B cell (primary cell): ENCODE data around the gene TRIM27. TPM values are rescaled to one million over a fixed set of nuclear protein-coding genes. Genes with fewer than 3 reads are reported as not detected.
A peak's percentile ranks its signal among the peaks of the same experiment; 100 is the strongest.

Experiments used
- ATAC-seq: fragments of 200-7000 bp; cut with Tn5 transposase; one replicate; pipeline ENCODE4 v1.10.0; 2021; ENCODE audit warnings: low read depth, mild to moderate bottlenecking, moderate number of reproducible peaks, moderate library complexity
- CTCF ChIA-PET: fragments of 350-600 bp; sonication (Branson Sonifier 250); formaldehyde crosslinking; loops from one replicate; lab custom pipeline; 2021; ENCODE audit warnings: antibody characterized with exemption, inconsistent platforms; lab: Charles Lee
- POLR2A ChIA-PET: fragments of 350-600 bp; sonication (Branson Sonifier 250); formaldehyde crosslinking; loops from one replicate; lab custom pipeline; 2021; ENCODE audit warnings: antibody characterized with exemption; lab: Charles Lee
- DNase-seq: peaks from one replicate; pipeline ENCODE4 v3.0.0; 2013
- H2AFZ ChIP-seq: 2 replicates; pipeline ENCODE4 v1.6.1; 2012; ENCODE audit warnings: mild to moderate bottlenecking, low read depth, low read length; ENCODE audit not compliant: insufficient read depth, poor library complexity, severe bottlenecking
- H3K27ac ChIP-seq, 2 donors: 1 replicate in 1 of 2; 2 replicates in 1 of 2; pipeline ENCODE4 v1.5.1; 2012 to 2013; ENCODE audit warnings: low read length in 2 of 2, mild to moderate bottlenecking in 2 of 2, moderate library complexity in 1 of 2
- H3K27me3 ChIP-seq, 4 experiments: fragments of 200-600 bp in 1 of 4; sonication (generic) in 1 of 4; replicated peaks in 1 of 4; 1 replicate in 2 of 4; 2 replicates in 2 of 4; pipeline versions ENCODE4 v1.6.1 to v1.7.0; 2013 to 2016; ENCODE audit warnings: low read length in 3 of 4, mild to moderate bottlenecking in 2 of 4, mixed read lengths in 1 of 4, moderate library complexity in 1 of 4; ENCODE audit not compliant: insufficient read depth in 4 of 4, control insufficient read depth in 3 of 4; ENCODE audit errors: control extremely low read depth in 1 of 4
- H3K36me3 ChIP-seq, 2 experiments: replicated peaks in 1 of 2; 1 replicate in 1 of 2; 2 replicates in 1 of 2; pipeline versions ENCODE4 v1.6.1 to v1.7.1; 2013; ENCODE audit warnings: low read length in 1 of 2; ENCODE audit not compliant: insufficient read depth in 2 of 2, control insufficient read depth in 1 of 2; ENCODE audit errors: control extremely low read depth in 1 of 2, extremely low read depth in 1 of 2
- H3K4me1 ChIP-seq, 2 donors: fragments of 200-600 bp in 1 of 2; sonication (generic) in 1 of 2; 1 replicate in 1 of 2; 2 replicates in 1 of 2; pipeline versions ENCODE4 v1.5.1 to v1.6.1; 2013 to 2017; ENCODE audit warnings: low read length in 2 of 2; ENCODE audit not compliant: control insufficient read depth in 2 of 2, insufficient read depth in 2 of 2
- H3K4me2 ChIP-seq: replicated peaks from 2 replicates; pipeline ENCODE3; 2012; ENCODE audit warnings: mild to moderate bottlenecking, low read depth, low read length; ENCODE audit not compliant: poor library complexity, severe bottlenecking
- H3K4me3 ChIP-seq, 5 experiments: fragments of 200-600 bp in 1 of 5; sonication (generic) in 1 of 5; 1 replicate in 3 of 5; 2 replicates in 2 of 5; pipeline versions ENCODE4 v1.5.1 to v1.7.0; 2011 to 2016; ENCODE audit warnings: low read length in 4 of 5, mild to moderate bottlenecking in 4 of 5, low read depth in 2 of 5, control low read depth in 1 of 5, moderate library complexity in 1 of 5; ENCODE audit not compliant: insufficient read depth in 1 of 5; ENCODE audit errors: control extremely low read depth in 1 of 5, extremely low read depth in 1 of 5
- H3K79me2 ChIP-seq: fragments of 200-600 bp; sonication (generic); one replicate; pipeline ENCODE4 v1.6.0; 2016; ENCODE audit warnings: low read length; ENCODE audit not compliant: control insufficient read depth, insufficient read depth
- H3K9ac ChIP-seq: fragments of 200-600 bp; sonication (generic); 2 replicates; pipeline ENCODE4 v1.6.1; 2017; ENCODE audit warnings: mild to moderate bottlenecking, low read length, moderate library complexity
- H3K9me3 ChIP-seq, 3 donors: one replicate each; pipeline versions ENCODE4 v1.6.1 to v1.7.1; 2013; ENCODE audit warnings: low read length in 2 of 3; ENCODE audit not compliant: control insufficient read depth in 2 of 3, insufficient read depth in 1 of 3; ENCODE audit errors: control extremely low read depth in 1 of 3
- H4K20me1 ChIP-seq: 2 replicates; pipeline ENCODE4 v1.6.0; 2012; ENCODE audit warnings: mild to moderate bottlenecking, low read length; ENCODE audit not compliant: insufficient read depth, control insufficient read depth, poor library complexity, severe bottlenecking
- H3K27ac Mint-ChIP-seq: one replicate; pipeline ENCODE4 v1.8.0; 2021; ENCODE audit warnings: mixed read lengths
- H3K27me3 Mint-ChIP-seq: one replicate; pipeline ENCODE4 v1.8.0; 2021; ENCODE audit warnings: mixed read lengths
- H3K4me1 Mint-ChIP-seq: one replicate; pipeline ENCODE4 v1.8.0; 2021; ENCODE audit warnings: mixed read lengths
- H3K4me3 Mint-ChIP-seq: one replicate; pipeline ENCODE4 v1.8.0; 2021; ENCODE audit warnings: mixed read lengths
- H3K9me3 Mint-ChIP-seq: one replicate; pipeline ENCODE4 v1.8.0; 2022; ENCODE audit warnings: mixed read lengths; ENCODE audit not compliant: insufficient read depth
- EZH2 ChIP-seq: IDR thresholded peaks from 2 replicates; pipeline ENCODE4 v1.6.1; 2012; ENCODE audit warnings: borderline replicate concordance, low read depth, mild to moderate bottlenecking, moderate library complexity, low read length; ENCODE audit not compliant: insufficient read depth, poor library complexity, severe bottlenecking
- WGBS: methylation state at CpG from one replicate; pipeline ENCODE4 v1.1.5; 2013; ENCODE audit warnings: missing lambda C conversion rate; ENCODE audit not compliant: insufficient coverage; 5-methylcytosine and 5-hydroxymethylcytosine counted together
- intact Hi-C: fragments of 100-400 bp; cut with micrococcal nuclease; formaldehyde crosslinking; loops from one replicate; pipeline ENCODE4 v1.10.0; 2022
- polyA plus RNA-seq: library from polyadenylated mRNA; depleted of rRNA; stranded (reverse); fragments of >200 nt; gene quantifications from 2 replicates; pipeline ENCODE4 v1.2.3, GENCODE V29; 2012
- total RNA-seq, 2 donors: library from RNA; stranded (reverse); fragments of 120-200 nt in 1 of 2; gene quantifications; 1 replicate in 1 of 2; 2 replicates in 1 of 2; pipeline versions ENCODE4 v1.2.3 to v1.2.4, GENCODE V29; 2013 to 2022
- TF ChIP-seq, protein P1 (sequence below): fragments of 200-600 bp; IDR thresholded peaks from one replicate; pipeline ENCODE4 v1.8.0; 2022; ENCODE audit warnings: antibody characterized with exemption, mild to moderate bottlenecking

The TRIM27 gene
- total and polyA plus RNA-seq, 2 donors (not counting 1 experiment from before 2014, with no cell fraction given): 48.3 to 70.0 TPM

- POLR2A ChIA-PET: interaction anchor here (0.5 to 3.0 kb wide), 13 partner anchors 8 to 1748 kb away, joined by 3 to 41 read pairs (median 6); partner anchors contain the start of genes TRIM27 and ZNF184
- peak overlapping the region; percentile 91 for H2AFZ ChIP-seq
- no peaks in the 10 kb centered on the region for H4K20me1 ChIP-seq
- TF ChIP-seq, protein P1, sequence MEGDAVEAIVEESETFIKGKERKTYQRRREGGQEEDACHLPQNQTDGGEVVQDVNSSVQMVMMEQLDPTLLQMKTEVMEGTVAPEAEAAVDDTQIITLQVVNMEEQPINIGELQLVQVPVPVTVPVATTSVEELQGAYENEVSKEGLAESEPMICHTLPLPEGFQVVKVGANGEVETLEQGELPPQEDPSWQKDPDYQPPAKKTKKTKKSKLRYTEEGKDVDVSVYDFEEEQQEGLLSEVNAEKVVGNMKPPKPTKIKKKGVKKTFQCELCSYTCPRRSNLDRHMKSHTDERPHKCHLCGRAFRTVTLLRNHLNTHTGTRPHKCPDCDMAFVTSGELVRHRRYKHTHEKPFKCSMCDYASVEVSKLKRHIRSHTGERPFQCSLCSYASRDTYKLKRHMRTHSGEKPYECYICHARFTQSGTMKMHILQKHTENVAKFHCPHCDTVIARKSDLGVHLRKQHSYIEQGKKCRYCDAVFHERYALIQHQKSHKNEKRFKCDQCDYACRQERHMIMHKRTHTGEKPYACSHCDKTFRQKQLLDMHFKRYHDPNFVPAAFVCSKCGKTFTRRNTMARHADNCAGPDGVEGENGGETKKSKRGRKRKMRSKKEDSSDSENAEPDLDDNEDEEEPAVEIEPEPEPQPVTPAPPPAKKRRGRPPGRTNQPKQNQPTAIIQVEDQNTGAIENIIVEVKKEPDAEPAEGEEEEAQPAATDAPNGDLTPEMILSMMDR: no peak
- TF ChIP-seq EZH2: no peak
- no peaks in the 10 kb centered on the region for H3K9me3 Mint-ChIP-seq
- H3K9ac ChIP-seq: peak overlapping the region; percentile 91
- no peaks in the 10 kb centered on the region for H3K79me2 ChIP-seq
- WGBS: under 1% methylated on average over 14 of the region's 27 CpGs
- H3K4me1 ChIP-seq: peaks cover 7 to 12% of the 10 kb centered on the region in 2 donors
- CTCF ChIA-PET: interaction anchor here (0.5 to 2.1 kb wide), 7 partner anchors 28 to 178 kb away, joined by 3 to 13 read pairs (median 4); partner anchors contain the start of gene TRIM27
- H3K27ac Mint-ChIP-seq: peak overlapping the region; percentile 100
- H3K4me1 Mint-ChIP-seq: peaks cover 21% of the 10 kb centered on the region
- peak overlapping the region; percentile 73 to 86 (median 83) for H3K4me3 ChIP-seq
- DNase-seq (peak; percentile 96), ATAC-seq (peak; percentile 58)
- peak overlapping the region; percentile 99 for H3K4me3 Mint-ChIP-seq
- H3K27me3 ChIP-seq: no peaks in the 10 kb centered on the region
- H3K4me2 ChIP-seq: peak overlapping the region; percentile 72
- H3K27ac ChIP-seq: peak overlapping the region; percentile 97
- intact Hi-C loops: no loop called here
- H3K27me3 Mint-ChIP-seq: peaks cover 4% of the 10 kb centered on the region
- H3K9me3 ChIP-seq: peaks cover 0 to 8% (median 0%) of the 10 kb centered on the region in 3 donors
- no peaks in the 10 kb centered on the region for H3K36me3 ChIP-seq
Measured at GRCh38 chr6:28895131-28895812, 28.5 kb downstream of the TRIM27 start.

DNA sequence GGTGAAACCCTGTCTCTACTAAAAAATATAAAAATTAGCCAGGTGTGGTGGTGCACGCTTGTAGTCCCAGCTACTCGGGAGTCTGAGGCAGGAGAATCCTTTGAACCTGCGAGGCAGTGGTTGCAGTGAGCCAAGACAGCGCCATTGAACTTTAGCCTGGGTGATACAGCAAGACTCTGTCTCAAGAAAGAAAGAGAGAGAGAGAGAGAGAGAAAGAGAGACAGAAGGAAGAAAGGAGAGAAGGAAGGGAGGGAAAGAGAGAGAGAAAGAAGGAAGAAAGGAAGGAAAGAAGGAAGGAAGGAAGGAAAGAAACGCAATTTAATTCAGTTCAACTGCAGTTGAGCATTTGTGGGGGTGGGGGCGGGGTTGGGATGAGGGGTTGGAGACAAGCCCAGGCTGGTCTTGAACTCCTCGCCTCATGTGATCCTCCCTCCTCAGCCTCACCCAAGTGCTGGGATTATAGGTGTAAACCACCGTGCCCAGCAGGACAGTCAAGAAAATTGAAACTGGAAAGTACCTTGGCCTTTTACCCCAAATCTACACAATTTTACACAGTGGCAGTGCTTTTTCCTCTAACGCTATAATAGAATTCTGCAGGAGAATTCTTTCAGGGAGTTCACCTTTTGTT is 30.5 kb downstream of the TRIM27 start:
- H3K27ac Mint-ChIP-seq: no peak overlapping the region
- POLR2A ChIA-PET: no interaction called here
- peaks cover 15% of the 10 kb centered on the region for H3K4me1 Mint-ChIP-seq

More for the DNA sequence above, 30.5 kb downstream of the TRIM27 start:
- peaks cover 0 to 8% (median 0%) of the 10 kb centered on the region in 3 donors for H3K9me3 ChIP-seq
- no peaks in the 10 kb centered on the region for H3K36me3 ChIP-seq
- peak overlapping the region; percentile 59 for H3K4me3 Mint-ChIP-seq
- H2AFZ ChIP-seq: no peak overlapping the region
- peaks cover 4% of the 10 kb centered on the region for H3K27me3 Mint-ChIP-seq
- WGBS: 93% methylated on average over 4 of the region's 9 CpGs
- H3K27me3 ChIP-seq: no peaks in the 10 kb centered on the region
- ATAC-seq (no peak), DNase-seq (no peak)
- intact Hi-C loops: no loop called here
- H3K27ac ChIP-seq: no peak overlapping the region
- H3K4me1 ChIP-seq: peaks cover 7 to 10% of the 10 kb centered on the region in 2 donors
- H3K79me2 ChIP-seq: no peaks in the 10 kb centered on the region
- no peak overlapping the region for H3K9ac ChIP-seq
- CTCF ChIA-PET: no interaction called here
- no peaks in the 10 kb centered on the region for H3K9me3 Mint-ChIP-seq
- H3K4me3 ChIP-seq: no peak overlapping the region
- no peak overlapping the region for H3K4me2 ChIP-seq
- H4K20me1 ChIP-seq: no peaks in the 10 kb centered on the region
- TF ChIP-seq, protein P1: no peak
- TF ChIP-seq EZH2: no peak
